Psoas muscle (tissue), 8 donors: ENCODE data around the gene MYEOV. TPM values are rescaled to one million over a fixed set of nuclear protein-coding genes. Genes with fewer than 3 reads are reported as not detected.

Source experiments
- ATAC-seq, 4 donors: fragments of 200-7000 bp; cut with Tn5 transposase; one replicate each; pipeline ENCODE4 v1.9.1; 2020; ENCODE audit warnings: moderate library complexity in 3 of 4, mild to moderate bottlenecking in 2 of 4
- DNase-seq, 2 donors: peaks; one replicate each; pipeline ENCODE4 v3.0.0-alpha.2; 2020
- H3K27ac ChIP-seq: fragments of 200-600 bp; one replicate; pipeline ENCODE4 v1.8.0; 2022
- H3K27me3 ChIP-seq, 3 donors: fragments of 200-600 bp in 1 of 3; one replicate each; pipeline versions ENCODE4 v1.6.1 to v1.8.0; 2013 to 2022; ENCODE audit warnings: low read length in 2 of 3, mild to moderate bottlenecking in 2 of 3, moderate library complexity in 1 of 3; ENCODE audit not compliant: insufficient read depth in 3 of 3
- H3K36me3 ChIP-seq, 2 donors: fragments of 200-600 bp in 1 of 2; one replicate each; pipeline versions ENCODE4 v1.6.1 to v1.8.0; 2013 to 2022; ENCODE audit warnings: low read depth in 1 of 2, mild to moderate bottlenecking in 1 of 2, moderate library complexity in 1 of 2; ENCODE audit not compliant: insufficient read depth in 1 of 2
- H3K4me1 ChIP-seq: fragments of 200-600 bp; one replicate; pipeline ENCODE4 v1.8.0; 2022
- H3K4me3 ChIP-seq: fragments of 200-600 bp; one replicate; pipeline ENCODE4 v1.8.0; 2022; ENCODE audit warnings: mild to moderate bottlenecking
- H3K9me3 ChIP-seq: fragments of 200-600 bp; one replicate; pipeline ENCODE4 v1.8.0; 2022
- CTCF ChIP-seq: fragments of 200-600 bp; IDR thresholded peaks from one replicate; pipeline ENCODE4 v1.8.0; 2022; ENCODE audit warnings: antibody characterized with exemption
- WGBS, 3 donors: extraction: QIAGEN DNeasy Blood & Tissue Kit; methylation state at CpG; one replicate each; pipeline versions ENCODE4 v1.1.6 to v1.1.7; 2013; 5-methylcytosine and 5-hydroxymethylcytosine counted together
- intact Hi-C, 2 donors: fragments of 100-400 bp; cut with DNase I; formaldehyde crosslinking; loops; one replicate each; pipeline versions ENCODE4 v1.11.0 to v1.14.2; 2022
- polyA plus RNA-seq, 3 donors: library from polyadenylated mRNA; stranded (reverse); fragments of 200-250 nt; gene quantifications; one replicate each; pipeline ENCODE4 v1.2.3, GENCODE V29; 2013
- total RNA-seq, 4 donors: library from RNA; stranded (reverse); fragmentation: NEBNext Ultra II Directional in 2 of 4; extraction: Animal tissue kit (Norgen Biotek cat#: 25700) in 2 of 4; gene quantifications; one replicate each; pipeline versions ENCODE4 v1.2.1 to v1.2.4, GENCODE V29; 2021 to 2023
- donor health status: healthy with polysubstance abuse.
- donor health status: DM: no; HTN: no; CAD: no; lungs with moderate emphysema.
- donor health status: Bipolar disorder and iron deficiency.
- donor health status: healthy.
- donor health status: DM: yes; HTN: yes; CAD: no.
- donor health status: DM: no; HTN: no; CAD: no.
- donor health status: DM: no; HTN: no; CAD: no.
- donor health status: DM: yes; HTN: yes; CAD: no.

Gene MYEOV
- total and polyA plus RNA-seq, 7 donors: 0.09 to 0.27 (median 0.14) TPM; not detected in 3

- Histone ChIP-seq H3K4me1 (no peaks in the 10 kb centered on the region), H3K27me3 (peaks cover 0 to 4% (median 0%) of the 10 kb centered on the region in 3 donors), H3K9me3 (no peaks in the 10 kb centered on the region), H3K4me3 (no peak overlapping the region), H3K27ac (no peak overlapping the region), H3K36me3 (no peaks in the 10 kb centered on the region)
- DNase-seq: no peak
- TF ChIP-seq CTCF: no peak
- WGBS, 3 donors: 78 to 83% (median 83%) methylated on average over 8 of the region's 8 CpGs
- intact Hi-C loops: no loop called here
- ATAC-seq: no peak
Observed at GRCh38 chr11:69325446-69325845, 31.5 kb downstream of the MYEOV start.

- H3K27ac ChIP-seq: no peak overlapping the region
- no peaks in the 10 kb centered on the region for H3K9me3 ChIP-seq
- H3K4me1 ChIP-seq: no peaks in the 10 kb centered on the region
Observed at GRCh38 chr11:69326622-69327219, 32.8 kb downstream of the MYEOV start.

GRCh38 chr11:69327741-69328191 is 33.8 kb downstream of the MYEOV start:
- no peak overlapping the region for H3K4me3 ChIP-seq

More at GRCh38 chr11:69326622-69327219, 32.8 kb downstream of the MYEOV start:
- ATAC-seq (no peak), DNase-seq (no peak)
- WGBS, 3 donors: 84 to 91% (median 88%) methylated on average over 7 of the region's 7 CpGs
- no peak for TF ChIP-seq CTCF
- no peak overlapping the region for H3K4me3 ChIP-seq
- peaks cover 0 to 4% (median 0%) of the 10 kb centered on the region in 3 donors for H3K27me3 ChIP-seq
- intact Hi-C loops: no loop called here
- no peaks in the 10 kb centered on the region for H3K36me3 ChIP-seq

GRCh38 chr11:69328231-69328630 is 34.3 kb downstream of the MYEOV start:
- Histone ChIP-seq H3K27ac (no peak overlapping the region), H3K4me1 (no peaks in the 10 kb centered on the region), H3K27me3 (peaks cover 0 to 4% (median 0%) of the 10 kb centered on the region in 3 donors), H3K36me3 (no peaks in the 10 kb centered on the region), H3K9me3 (no peaks in the 10 kb centered on the region), H3K4me3 (no peak overlapping the region)
- intact Hi-C loops: no loop called here
- DNase-seq: no peak
- TF ChIP-seq CTCF: no peak
- no peak for ATAC-seq
- WGBS, 3 donors: 70 to 83% (median 83%) methylated on average over 8 of the region's 8 CpGs

More at GRCh38 chr11:69327741-69328191, 33.8 kb downstream of the MYEOV start:
- DNase-seq: no peak
- intact Hi-C loops: no loop called here
- 52 to 77% (median 58%) methylated on average over 6 of the region's 6 CpGs for WGBS, 3 donors
- TF ChIP-seq CTCF: no peak
- Histone ChIP-seq H3K9me3 (no peaks in the 10 kb centered on the region), H3K4me1 (no peaks in the 10 kb centered on the region), H3K27me3 (peaks cover 0 to 4% (median 0%) of the 10 kb centered on the region in 3 donors), H3K27ac (no peak overlapping the region), H3K36me3 (no peaks in the 10 kb centered on the region)
- no peak for ATAC-seq

- 93 to 98% (median 93%) methylated on average over 3 of the region's 3 CpGs for WGBS, 3 donors
- no peak for ATAC-seq
- intact Hi-C loops: no loop called here
- H3K9me3 ChIP-seq: no peaks in the 10 kb centered on the region
- peaks cover 0 to 4% (median 0%) of the 10 kb centered on the region in 3 donors for H3K27me3 ChIP-seq
- no peak overlapping the region for H3K4me3 ChIP-seq
- H3K4me1 ChIP-seq: no peaks in the 10 kb centered on the region
- TF ChIP-seq CTCF: no peak
- no peaks in the 10 kb centered on the region for H3K36me3 ChIP-seq
- no peak for DNase-seq
- H3K27ac ChIP-seq: no peak overlapping the region
Observed at GRCh38 chr11:69329581-69329980, 35.6 kb downstream of the MYEOV start.
